GM10266 (cell line): Measurements from ENCODE around the gene NECTIN4.

Experiments
- DNase-seq: peaks from one replicate; pipeline ENCODE4 v3.0.0; 2012; ENCODE audit errors: extremely low spot score
- CTCF ChIP-seq: IDR thresholded peaks from 2 replicates; pipeline ENCODE4 v1.5.1; 2012; ENCODE audit warnings: mild to moderate bottlenecking, low read depth; ENCODE audit not compliant: control insufficient read depth, insufficient read depth; ENCODE audit errors: missing control alignments

NECTIN4 gene

GRCh38 chr1:161089938-161090337 lies 580 bp upstream of the NECTIN4 start:
- no peak for DNase-seq
- TF ChIP-seq CTCF: no peak

- no peak for DNase-seq
- no peak for TF ChIP-seq CTCF
Observed at GRCh38 chr1:161088587-161089110, 709 bp downstream of the NECTIN4 start.

DNA sequence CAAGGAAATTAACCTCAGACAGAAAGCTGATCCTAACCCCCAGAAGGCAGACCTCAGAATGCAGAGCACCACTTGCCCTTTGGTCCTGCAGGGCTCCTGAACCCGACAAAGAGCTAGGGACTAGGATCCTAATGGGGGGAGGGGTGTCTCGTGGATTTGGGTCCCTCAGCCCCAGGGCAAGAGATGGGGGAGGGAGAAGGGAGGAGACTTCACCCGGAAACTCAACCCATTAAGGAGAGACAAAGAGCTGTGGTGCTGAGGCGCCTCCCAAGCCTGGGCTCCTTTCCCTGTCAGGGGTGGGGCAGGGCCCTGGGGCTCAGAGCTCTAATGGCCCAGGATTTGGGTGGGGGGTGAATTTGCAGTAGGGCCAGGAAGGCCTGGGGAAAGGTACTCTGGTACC lies 2.9 kb downstream of the NECTIN4 start:
- DNase-seq: no peak
- TF ChIP-seq CTCF: no peak

- DNase-seq: no peak
- TF ChIP-seq CTCF: no peak
Observed at GRCh38 chr1:161085165-161085564, 4.2 kb downstream of the NECTIN4 start.

GRCh38 chr1:161084597-161084988 lies 4.8 kb downstream of the NECTIN4 start:
- no peak for TF ChIP-seq CTCF
- no peak for DNase-seq

DNA sequence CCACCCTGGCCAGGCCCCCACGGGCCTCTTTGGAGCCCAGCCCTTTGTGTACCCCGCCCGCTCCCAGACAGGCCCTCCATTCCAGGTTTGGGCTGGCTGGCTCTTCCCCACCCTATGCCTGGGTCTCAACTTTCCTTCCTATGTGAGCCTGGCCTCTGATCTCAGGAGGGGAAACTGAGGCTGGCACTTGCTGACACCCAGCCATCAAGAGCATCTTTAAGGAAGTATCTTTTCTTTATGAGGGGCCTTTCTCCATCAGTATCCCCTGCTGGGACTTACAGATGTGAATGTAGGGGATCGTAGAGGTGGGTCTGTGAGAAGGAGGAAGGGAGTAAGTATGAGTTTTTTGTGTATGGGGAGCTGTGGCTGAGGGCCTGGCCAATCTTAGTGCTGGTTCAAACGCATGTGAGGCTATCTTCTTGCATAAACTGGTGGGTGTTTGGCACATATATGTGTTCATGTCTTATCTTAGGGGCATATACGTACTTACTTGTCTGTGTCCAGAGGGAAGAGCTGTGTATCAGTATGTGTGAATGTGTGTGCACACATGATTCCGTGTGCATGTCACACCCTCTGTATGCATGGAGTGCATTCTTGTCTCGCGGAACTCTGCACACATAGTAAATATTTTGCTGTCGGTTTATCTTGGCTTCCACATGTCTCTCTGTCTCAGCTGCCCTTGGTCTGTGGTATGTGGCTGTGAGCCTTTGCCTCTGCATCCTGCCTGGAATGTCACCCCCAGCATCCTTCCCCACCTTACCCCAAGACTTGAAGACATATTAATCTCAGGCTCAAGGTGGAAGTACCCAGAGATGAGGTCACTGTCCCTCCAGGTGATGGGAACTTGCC lies 5.4 kb downstream of the NECTIN4 start:
- TF ChIP-seq CTCF: no peak
- no peak for DNase-seq

- TF ChIP-seq CTCF: no peak
- no peak for DNase-seq
Observed at GRCh38 chr1:161082996-161083747, 6.2 kb downstream of the NECTIN4 start.
